Measurements from ENCODE around the gene NPDC1.

Gene NPDC1

DNA sequence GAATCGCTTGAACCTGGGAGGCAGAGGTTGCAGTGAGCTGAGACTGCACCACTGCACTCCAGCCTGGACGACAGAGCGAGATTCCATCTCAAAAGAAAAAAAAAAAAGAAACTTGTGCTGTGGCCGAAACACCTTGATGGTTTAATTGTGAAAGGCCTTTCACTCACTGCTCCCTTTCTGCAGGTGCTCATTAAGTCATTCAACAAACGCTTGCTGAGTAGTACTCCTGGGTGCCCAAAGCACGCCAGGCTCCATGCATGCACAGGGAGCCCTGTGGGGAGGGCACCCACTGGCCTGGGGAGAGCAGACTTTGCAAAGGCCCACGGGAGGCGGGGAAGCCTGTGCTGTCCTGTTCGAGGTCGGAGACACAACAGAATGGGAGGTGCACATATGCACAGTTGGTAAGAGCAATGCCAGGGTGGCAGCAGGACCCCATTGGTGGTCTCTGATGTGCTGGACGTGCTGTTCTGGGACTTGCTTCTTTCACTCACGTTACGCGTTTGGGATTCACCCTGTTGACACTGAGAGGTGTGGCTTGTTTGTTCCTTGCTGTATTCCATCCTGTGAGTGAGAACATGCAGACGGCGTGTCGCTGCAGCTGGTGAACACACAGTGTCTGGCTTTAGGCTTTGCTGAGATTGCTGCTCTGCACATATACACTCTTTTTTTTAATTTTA lies 10.9 kb upstream of the NPDC1 start:
- DNase-seq (ENCODE audit: low spot score) = no peak

GRCh38 chr9:137055385-137056364 lies 9.7 kb upstream of the NPDC1 start:
- DNase-seq (ENCODE audit: low spot score) = peak; percentile 67

- no peak for DNase-seq (ENCODE audit: low spot score)
Measured at GRCh38 chr9:137054932-137055384, 9.0 kb upstream of the NPDC1 start.

- DNase-seq (ENCODE audit: low spot score) = no peak
Measured at GRCh38 chr9:137053944-137054931, 8.3 kb upstream of the NPDC1 start, which contains the start of gene ENTPD2. ENTPD2 (minus strand) TSS chr9:137054061; CDS start chr9:137053997, 64 bp downstream.

GRCh38 chr9:137052998-137053943 lies 7.3 kb upstream of the NPDC1 start:
- no peak for DNase-seq (ENCODE audit: low spot score)

DNA sequence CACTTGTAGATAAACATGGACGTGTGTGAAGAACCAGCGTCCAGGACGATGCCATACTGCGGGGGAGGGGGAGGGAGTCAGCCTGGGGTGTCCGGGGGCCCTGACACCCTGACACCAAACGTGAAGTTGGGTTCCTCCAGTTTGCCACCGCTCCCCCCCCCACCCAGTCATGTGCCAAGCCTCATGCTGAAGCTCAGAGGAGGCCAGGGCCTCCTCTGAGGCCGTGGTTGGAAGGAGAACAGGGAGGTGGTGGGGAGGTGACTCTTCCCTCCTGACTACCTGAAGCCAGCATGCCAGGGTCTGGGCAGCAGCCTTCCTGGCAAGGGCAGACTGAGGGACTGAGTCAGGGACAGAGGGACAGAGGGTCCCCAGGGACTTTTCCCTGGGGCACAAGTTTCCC lies 6.3 kb upstream of the NPDC1 start:
- no peak for DNase-seq (ENCODE audit: low spot score)

DNA sequence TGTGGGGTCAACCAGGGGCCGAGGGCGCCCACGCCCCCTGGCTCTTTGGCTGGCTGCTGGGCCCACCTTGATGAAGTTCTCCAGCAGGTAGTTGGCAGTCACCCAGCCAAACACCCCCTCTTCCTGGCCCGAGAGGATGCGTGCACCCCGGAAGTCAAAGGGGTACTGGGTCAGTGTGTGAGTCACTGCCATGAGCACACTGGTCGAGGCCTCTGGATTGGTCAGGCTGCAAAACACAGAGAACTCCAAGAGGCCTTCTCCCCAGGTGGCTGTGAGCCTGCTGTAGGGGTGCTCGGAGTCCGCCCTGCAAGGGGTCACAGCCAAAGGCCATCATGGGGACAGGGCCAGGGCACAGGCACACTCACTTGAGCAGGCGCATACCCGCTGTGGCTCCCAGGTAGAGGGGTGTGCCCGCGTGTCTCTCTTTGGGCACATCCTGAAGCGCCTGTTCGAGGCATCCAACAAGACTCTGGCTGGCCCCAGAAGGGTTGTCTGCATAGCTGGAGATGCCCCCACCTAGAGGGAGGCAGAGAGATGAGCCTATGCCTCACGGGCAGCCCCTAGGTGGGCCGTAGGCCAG lies 5.3 kb upstream of the NPDC1 start:
- DNase-seq (ENCODE audit: low spot score) = no peak

GRCh38 chr9:137050570-137050969 lies 4.6 kb upstream of the NPDC1 start:
- no peak for DNase-seq (ENCODE audit: low spot score)

DNA sequence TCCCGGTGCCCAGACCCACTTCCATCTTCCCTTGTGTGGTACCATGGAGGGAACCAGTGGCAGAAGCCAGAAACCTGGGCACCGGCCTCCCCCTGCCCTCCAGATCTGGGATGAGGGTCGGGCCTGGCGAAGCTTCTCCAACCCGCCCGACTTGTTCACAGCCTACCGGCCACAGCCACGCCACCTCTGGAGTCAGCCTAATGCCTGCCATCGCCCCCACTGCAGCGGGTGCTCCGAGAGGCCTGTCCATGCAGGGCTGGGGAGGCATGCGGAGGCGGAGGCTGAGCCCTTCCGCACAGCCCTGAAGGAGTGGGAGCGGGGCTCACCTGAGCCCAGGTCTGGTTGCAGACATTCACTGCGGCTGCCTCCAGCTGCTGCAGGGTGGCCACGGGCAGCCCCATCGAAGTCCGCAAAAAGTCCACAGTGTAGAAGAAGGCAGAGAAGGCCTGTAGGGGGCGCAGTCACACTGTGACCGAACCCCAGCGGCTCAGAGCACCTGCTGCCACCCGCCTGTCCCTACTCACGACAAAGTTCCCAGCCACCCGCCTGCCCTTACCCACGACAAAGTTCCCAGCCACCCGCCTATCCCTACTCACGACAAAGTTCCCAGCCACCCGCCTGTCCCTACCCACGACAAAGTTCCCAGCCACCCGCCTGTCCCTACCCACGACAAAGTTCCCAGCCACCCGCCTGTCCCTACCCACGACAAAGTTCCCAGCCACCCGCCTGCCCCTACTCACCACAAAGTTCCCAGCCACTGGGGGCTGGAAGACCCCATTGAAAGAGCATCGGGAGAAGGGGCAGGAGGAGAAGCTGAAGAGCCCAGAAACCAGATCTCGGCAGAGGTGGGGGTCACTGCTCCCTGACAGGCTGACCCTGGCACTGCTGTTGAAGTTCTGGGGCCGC lies 3.8 kb upstream of the NPDC1 start:
- peak; percentile 59 for DNase-seq (ENCODE audit: low spot score)

DNA sequence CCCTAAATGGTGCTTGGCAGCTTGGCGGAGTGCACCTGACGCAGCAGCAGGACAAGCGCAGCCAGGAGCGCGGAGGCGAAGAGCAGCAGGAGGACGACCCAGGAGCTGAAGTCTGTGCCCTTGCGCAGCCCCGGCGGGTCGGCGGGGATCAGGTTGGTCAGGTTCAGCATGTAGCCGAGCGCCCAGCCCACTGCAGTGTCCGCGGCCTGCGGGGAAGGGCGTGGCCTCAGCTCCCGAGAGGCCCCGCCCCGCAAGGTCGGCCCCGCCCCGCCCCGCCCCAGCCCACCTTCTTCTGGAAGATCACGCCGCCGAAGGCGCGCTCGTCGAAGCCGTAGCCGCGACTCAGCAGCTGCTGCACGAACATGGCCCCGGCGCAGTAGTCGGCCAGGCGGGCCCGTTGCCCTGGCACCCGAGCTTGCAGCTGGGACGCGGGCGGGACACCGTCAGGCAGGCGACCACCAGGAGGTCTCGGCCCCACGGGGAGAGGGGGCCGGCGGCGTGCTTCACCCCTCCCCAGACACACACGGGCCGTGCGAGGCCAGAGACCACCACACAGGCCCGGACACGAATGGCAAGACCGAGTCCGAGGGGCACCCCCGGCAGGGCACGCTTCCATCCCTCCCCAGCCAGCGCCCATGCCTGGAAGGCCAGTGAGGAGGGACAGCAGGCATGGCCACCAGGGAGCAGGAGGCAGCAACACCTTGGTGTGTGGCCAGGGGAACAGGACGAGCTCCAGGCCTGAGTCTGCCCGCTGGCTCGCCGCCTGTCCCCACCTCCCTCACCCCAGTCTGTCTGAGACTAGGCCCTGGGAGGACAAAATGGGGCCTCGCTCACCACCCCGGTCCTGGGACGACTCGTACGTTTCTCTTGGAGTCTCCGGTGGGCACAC lies 2.9 kb upstream of the NPDC1 start:
- no peak for DNase-seq (ENCODE audit: low spot score)

DNA sequence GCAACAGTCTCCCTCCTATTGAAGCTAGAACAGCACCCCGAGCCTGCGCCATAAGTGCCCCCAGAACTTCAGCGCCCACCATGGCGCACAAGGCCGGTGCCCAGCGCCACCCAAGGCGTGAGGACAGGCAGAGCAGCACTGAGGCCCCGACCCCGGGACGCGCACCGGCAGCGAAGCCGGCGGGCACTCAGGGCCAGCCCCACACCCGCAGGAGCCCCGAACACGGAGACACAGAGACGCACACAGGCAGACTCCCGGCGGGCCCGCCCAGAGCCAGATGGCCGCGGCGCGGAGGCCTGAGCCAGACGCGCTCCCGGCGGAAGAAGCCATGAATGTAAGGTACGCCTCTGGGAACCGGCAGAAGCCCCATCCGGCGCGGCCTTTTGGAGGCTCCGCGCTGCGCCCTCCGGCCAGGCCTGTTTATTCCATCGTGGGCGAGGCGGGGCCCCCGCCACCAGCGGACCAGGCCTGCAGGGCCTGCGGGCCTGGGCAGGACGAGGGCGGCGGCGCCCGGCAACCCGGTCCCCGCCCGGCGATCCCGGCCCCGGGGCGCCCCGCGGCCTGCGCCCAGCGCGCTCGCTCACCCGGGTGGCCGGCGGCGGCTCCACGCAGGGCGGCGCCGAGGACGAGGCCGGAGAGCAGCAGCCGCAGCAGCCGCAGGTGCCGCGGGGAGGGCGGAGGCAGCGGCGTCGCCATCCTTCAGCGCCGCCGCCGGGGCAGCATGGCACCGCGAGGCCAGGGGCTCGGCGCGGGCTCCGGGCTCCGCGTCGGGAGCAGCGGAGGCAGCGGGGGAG lies 486 bp downstream of the NPDC1 start:
- no peak for DNase-seq (ENCODE audit: low spot score)

DNA sequence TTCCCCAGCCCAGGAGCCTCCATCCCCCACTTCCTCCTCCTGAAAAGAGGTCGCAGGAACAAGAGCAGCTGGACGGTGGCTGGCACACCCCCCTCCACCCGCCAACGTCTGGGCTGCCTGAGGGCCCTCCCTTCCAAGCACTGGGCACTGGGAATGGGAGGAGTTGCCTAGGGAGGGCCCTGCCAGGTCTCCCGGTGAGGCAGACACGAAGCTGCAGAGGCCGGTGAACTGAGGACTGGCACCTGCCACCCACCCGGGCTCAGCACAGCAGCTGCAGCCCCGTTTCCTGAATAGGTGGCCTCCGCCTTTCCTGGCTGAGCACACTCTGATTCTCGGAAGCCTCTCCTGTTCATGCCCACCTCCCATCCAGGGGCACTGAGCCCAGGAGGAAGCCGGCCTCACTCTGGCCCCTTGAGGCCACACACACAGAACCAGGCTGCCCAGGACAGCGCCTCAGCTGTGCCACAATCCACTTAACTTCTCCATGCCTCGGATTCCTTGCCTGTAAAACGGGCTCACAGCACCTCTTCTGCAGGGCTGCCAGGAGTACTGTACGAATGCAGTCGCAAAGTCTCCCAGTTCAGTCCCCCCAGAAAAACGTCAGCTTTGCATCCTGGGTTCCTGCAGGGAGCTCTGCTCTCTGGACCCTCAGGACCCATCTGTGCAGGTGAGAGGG lies 1.3 kb downstream of the NPDC1 start:
- no peak for DNase-seq (ENCODE audit: low spot score)

GRCh38 chr9:137044037-137044436 lies 1.9 kb downstream of the NPDC1 start:
- no peak for DNase-seq (ENCODE audit: low spot score)

DNA sequence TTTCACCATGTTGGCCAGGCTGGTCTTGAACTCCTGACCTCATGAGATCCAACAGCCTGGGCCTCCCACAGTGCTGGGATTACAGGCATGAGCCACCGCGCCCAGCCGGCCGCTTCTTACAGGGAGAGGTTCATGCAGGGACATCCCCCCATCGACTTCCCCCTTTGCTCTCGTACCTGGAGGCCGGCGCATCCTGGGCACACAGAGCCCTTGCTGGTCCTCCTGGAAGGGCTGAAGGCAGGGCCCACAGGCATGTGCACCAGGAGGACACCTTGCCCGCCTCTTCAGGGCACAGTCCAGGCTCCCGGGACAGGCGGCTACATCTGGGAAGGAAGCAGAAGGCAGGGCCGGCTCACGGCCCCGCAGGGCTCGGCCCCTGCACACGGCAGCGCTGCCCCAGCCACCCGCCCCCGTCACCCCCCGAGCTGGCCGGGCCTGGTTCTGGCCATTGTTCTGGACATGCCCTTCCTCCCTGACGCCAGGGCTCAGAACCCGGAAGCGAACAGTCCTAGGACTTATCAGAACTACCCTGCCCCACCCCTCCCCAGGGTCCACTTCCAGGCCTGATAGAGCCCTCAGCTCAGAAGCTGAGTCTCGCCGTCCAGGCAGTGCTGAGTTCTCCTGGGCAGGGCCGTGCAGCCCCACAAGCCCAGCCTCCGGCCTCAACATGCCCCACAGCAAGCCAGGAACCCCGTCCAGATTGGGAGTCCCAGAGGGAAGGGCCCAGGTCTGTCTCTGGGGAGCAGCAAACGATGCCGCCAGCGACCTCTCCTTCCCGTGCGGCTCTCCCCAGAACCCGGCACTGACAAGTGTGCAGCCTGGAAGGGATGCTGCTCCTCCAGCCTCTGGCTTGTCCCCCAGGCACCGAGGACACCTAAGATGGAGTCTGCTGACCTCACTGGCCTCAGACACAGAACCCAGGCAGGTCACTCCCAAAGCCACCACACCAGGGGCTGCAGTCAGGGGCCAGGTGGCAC lies 2.9 kb downstream of the NPDC1 start:
- DNase-seq (ENCODE audit: low spot score) = no peak

GRCh38 chr9:137041124-137041523 lies 4.9 kb downstream of the NPDC1 start:
- DNase-seq (ENCODE audit: low spot score) = no peak

- no peak for DNase-seq (ENCODE audit: low spot score)
Measured at GRCh38 chr9:137040568-137040967, 5.4 kb downstream of the NPDC1 start.
